ENCODE data around the gene LY6G5C.

The LY6G5C gene, protein sequence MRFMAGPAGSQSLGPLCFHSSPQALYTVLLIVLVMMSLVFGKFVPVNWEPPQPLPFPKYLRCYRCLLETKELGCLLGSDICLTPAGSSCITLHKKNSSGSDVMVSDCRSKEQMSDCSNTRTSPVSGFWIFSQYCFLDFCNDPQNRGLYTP

DNA sequence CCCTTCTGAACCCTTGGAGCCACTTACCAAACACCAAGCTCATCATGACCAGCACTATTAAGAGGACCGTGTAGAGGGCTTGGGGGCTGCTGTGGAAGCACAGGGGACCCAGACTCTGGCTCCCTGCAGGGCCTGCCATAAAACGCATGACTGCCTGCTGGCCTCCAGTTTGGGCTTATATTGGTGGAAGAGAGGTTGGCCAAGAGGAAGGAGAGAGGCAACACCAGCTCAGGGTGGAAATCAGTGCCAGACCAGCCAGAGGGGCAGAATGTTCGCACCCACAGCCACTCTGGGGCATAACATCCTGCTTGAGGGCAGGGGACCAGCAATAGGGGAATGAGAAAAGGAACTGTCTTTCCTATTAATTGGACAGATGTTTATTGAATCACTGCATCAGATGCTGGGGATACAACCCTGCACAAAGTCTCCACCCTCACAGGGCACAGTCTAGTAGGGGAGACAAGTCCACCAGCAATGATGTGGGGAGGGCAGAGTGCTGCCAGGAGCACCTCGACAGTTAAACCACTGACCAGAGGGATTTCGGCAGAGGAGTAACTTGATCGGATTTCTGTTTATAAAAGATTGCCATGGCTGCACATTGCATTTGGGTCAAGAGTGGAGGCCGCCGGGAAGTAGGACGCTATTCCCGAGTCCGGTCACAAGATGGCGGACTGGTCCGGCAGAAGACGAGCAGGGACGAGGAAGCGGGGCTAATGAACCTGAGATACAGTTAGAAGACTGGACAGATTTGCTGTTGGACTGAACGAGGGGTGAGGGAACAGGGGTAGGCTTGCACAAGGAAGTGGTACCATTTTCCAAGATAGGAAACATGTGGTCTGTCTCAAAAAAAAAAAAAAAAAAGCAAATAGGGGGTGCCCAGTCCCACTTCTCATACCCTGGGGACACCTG is at the start of gene LY6G5C:
Gene LY6G5C (minus strand): TSS at position 842 of the 909 bp plus-strand sequence. CDS start 694 bp downstream, at position 148.
- DNase-seq (ENCODE audit: low spot score) = peak; percentile 91

DNA sequence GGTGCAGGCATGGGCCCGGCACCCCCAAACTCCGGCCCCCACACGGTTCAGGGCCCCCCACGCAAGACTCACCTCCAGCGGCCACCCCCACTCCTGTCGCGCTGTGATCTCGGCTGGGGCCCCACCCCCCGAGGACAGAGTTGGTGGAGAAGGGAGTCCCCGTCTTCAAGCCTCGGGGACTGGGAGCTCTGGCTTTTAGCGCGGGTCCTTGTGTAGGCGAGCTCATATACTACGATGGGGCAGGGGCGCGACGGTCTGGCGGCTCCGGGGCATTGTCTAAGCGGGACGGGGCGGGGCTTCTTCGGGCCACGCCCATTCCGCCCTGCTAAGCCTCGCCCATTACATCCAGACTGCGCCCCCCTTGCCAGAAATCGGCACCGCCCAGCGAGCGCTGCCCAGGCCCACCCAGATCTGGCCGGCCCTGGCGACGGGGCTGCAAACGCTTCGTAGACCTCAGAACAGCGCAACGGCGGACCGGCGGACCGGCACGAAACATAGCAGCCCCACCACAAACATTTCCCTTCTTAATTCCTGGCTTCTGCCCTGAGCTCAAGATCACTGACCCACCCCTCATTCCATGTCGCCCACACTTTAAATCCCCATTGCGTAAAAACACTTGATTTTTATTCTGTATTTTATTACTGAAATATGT is 49.2 kb upstream of the LY6G5C start:
- peak; percentile 94 for DNase-seq (ENCODE audit: low spot score)

DNA sequence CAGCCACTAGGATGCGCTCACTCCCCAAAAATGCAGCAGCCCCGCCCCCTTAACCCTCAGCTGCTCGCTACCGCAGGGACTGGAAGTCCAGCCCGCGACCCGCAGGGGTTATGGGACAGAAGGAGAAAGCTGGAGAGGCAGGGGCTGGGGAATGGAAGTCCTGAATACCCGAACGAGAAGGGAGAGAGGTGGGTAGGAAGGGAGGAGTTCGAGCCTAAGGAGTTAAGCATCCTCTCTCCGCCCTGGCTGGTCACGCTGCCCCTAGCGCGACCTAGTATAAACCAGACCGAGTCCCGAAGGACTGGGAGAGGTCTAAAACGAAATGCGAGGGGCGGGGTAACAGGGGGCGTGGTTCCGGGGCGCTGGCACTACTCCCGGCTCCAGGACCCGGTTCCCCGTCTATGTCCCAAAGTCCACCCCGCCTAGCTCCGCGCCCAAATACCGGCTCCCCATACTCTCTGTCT is 48.7 kb upstream of the LY6G5C start:
- peak; percentile 95 for DNase-seq (ENCODE audit: low spot score)

DNA sequence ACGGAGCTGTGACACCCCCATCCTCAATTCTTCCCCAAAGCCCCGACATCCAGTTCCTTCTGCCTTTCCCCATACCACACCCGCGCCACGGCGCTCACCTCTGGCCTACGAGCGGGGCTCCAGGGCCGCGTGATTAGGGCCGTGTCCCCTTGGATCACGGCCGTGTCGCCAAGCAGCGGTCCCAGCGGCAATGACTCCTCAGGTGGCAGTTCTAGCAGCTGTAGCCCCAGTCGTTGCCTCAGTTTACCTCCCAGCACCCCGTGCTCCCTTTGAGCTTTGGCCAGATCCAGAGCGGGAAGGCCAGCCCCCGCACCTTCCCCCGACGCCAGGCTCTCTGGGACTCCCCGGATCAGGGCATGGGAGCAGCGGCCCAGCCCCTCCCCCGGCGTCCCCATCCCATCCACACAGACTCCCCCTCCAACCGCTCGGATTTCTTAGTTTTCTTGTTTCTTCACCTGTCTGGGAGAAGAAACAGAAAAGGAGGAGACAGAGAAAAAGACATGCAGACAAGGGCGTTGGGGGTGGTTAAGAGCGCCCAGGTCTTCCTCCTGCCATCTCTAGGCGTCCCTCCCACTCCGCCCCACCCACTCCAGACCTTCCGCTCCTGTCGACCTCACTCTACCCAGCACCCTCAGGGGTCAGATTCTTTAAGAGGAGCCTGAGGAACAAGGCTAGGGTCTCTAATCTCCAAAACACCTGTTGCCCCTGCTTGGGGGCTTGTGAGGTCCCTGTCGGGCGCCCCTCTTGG is 48.1 kb upstream of the LY6G5C start, which contains the start of gene DDAH2:
Gene DDAH2 (minus strand): TSS at position 533 of the 748 bp plus-strand sequence. CDS start 138 bp downstream, at position 395.
- no peak for DNase-seq (ENCODE audit: low spot score)

DNA sequence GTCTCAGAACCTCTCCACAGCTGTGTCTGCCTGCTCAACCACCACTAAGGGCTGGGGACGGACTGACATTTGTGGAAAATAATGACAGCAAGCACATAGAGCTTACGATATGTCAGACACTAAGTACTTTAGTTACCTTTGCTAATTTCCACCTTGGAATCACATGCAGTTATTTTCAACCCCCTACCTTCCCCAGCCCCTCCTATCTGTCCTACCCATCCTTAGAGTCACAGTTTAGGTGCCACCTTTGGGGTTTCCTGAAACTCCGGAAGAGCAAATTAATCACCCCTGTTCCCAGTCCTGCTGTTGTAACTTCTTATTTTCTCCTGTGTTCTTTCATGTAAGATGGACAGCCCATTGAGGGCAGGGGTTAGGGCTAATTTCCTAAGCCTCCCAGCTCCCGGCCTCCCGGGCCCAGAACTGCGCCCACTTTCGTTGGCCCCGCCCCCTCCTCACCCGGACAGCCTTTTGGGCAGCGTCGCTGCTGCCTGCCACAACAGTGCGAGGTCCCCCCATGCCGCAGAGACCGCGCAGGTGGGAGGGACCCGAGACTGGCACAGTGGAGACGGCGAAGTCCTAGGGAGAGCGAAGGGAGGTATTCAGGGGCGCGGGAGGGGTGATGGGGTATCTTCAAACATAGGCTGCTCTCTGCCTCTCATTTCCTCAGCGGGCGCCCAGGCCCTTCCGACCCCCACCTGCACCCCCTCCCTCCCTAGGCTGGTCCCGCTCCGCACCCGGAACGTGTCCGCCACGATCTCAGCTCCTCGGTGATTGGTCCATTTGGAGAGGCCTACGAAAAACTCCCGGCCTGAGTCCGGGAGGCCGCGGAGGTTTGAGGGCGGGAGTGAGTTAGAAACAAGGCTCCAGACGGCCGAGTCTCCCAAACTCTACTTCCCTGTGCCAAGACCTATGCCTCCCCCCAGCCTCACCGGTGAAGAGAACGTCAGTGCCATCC is 47.1 kb upstream of the LY6G5C start:
- DNase-seq (ENCODE audit: low spot score) = no peak

DNA sequence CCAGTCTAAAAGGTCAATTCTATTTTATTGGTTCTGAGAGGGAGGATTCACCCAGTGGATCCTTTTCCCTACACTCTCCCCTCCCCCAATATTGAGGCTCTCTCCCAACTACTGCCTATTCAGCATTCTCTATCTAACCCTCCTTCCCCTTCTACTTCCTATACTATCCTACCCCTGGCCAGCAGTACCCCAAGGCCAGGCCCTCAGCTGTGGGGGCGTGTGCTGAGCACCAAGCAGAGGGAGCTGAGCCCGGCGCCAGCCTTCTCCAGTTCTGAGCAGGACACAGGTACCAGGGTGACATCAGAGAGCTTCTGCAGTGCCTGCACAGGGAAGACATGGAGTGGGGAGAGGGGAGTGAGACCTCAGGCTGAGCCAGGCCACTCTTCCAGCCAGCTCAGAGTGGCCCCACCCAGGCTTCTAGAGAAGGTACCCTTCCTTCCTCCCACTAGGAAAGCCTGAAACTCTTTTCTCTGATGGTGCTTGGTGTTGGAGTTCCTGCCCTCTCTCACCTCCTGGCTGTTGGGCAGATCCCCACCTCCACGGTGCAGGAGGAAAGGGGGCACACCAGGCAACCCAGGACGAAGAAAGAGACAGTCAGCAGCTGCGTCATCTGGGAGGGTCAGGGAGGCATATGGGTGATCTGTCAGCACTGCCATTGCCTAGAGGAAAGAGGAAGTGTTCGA is 46.3 kb upstream of the LY6G5C start:
- DNase-seq (ENCODE audit: low spot score) = no peak

DNA sequence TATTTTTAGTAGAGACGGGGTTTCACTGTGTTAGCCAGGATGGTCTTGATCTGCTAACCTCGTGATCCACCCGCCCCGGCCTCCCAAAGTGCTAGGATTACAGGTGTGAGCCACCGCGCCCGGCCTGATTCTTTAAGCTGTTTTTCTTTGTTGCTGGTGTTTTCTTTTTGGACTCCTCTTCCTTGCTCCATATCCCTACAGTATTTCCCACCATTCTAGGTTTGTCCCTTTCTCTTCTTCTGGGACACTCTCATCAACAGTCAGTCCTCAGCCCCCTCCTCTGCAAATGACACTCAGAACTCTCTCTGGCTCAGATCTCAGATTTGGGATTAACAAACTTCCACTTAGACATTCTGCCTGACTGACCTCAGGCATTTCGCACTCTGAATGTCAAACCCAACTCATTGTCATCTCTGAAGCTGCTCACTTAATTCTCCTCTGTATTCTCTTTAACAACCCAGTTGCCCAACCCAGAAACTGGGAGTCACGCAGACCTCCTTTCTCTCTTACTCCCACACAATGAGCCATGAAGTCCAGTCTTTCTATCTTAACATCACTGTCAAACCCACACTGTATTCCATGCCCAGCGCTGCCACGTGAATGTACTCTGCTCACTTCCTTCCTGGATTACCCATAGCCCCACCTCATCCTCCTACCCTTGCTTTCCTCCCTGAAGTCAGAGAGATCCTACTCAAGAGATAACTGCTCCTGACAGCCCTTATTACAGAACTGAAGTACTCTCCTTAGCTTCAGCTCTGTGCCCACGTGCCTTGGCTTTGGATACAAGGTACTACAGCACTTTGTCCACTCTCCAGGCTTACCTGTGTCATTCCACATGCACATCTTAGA is 44.9 kb upstream of the LY6G5C start:
- no peak for DNase-seq (ENCODE audit: low spot score)

DNA sequence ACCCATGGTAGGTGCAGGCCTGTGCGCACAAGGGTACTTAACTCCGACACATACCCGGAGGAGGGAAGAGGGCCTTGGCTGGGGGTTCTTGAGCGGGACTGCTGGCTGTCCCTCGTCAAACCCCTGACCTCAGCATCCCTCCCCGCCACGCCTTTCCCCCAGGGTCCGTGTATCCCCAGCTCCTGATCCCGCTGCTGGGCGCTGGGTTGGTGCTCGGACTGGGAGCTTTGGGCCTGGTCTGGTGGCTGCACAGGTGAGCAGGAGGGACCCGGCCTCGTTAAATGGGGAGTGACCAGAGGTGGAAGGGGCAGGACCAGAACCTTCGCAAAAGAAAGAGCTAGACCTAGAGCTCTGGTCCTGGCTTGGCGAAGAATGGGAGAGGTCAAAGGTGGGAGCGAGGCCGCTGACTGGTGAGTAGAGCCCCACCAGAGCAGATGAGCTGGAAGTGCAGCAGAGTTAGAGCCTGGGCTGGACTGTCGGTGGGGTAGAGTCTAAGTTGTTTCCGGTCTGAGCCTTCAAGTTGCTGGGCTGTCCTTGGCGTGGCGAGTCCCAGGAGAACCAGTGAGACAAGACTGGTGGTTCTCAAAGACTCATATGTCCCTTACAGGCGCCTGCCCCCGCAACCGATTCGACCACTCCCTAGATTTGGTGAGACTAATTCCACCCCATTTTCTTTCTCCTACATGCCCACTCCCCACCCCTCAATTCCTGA is 43.3 kb upstream of the LY6G5C start:
- no peak for DNase-seq (ENCODE audit: low spot score)

DNA sequence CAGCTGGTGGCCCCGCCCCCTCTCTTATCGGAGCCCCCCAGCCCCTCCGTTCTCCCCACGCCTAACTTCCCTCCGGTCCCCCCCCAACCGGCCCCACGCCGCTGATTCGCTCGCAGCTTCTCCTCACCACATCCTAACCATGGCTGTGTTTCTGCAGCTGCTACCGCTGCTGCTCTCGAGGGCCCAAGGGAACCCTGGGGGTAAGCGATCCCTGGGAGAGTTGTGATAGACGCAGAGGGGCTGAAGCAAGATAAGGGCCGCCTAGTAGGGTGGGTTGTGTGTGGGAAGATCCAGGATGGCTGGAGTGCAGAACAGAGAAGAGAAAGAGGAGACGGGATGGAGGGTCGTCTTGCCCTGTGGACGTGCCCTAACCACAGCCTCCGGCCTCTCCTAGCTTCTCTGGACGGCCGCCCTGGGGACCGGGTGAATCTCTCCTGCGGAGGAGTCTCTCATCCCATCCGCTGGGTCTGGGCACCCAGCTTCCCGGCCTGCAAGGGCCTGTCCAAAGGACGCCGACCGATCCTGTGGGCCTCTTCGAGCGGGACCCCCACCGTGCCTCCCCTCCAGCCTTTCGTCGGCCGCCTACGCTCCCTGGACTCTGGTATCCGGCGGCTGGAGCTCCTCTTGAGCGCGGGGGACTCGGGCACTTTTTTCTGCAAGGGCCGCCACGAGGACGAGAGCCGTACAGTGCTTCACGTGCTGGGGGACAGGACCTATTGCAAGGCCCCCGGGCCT is 42.5 kb upstream of the LY6G5C start, which contains the start of gene MPIG6B:
Gene MPIG6B (plus strand): TSS at position 129 of the 735 bp plus-strand sequence. CDS start 11 bp downstream, at position 140.
- DNase-seq (ENCODE audit: low spot score) = no peak

DNA sequence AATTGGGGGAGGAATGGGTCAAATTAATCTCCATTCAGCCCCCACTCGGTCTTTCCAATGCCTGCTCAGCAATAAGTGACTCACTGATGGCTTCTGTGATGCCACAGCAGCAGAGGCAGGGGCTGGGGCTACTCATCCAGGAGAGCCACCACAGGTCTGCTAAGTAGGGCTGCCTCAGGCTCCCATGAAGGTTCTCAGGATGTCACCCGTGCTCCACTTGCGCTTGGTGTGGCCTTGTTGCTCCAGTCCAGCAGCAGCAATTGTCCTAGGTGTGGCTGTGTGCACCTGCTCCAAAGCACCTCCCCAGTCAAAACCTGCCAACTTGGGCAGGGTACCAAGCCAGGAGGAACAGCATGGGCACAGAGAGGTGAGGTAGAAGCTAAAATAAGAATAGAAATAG is 41.3 kb upstream of the LY6G5C start:
- DNase-seq (ENCODE audit: low spot score) = no peak

DNA sequence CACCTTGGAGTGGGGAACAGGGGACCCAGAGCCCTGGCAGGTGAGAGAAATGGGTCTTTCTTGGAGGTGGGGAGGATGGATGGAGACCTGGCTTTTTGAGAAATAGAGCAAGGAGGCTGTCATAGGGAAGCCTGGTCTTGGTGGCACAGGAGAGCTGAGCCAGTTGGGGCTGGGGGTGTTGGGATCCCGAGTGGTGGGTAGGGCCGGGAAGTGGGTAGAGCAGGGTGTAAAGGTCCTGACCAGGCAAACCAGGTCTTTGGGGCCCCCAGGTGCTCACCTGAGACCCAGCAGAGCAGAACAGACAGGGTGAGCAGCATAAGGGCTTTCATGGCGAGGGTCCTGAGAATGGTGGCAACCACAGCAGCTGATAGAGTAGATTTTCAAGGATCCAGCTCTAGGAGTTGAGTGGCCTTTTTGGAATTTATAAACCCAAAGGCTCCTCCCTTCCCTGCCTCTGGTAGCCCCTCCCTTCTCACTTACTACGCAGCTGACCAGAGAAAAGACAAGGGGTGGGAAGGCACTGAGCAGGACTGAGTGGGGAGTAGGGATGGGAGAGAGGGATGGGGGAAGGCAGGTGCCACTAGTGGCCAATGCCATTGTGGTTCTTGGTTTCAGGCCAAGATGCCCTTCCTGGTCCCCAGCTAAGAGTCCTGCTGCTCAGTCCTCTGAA is 40.6 kb upstream of the LY6G5C start, which contains the start of gene LY6G6C:
Gene LY6G6C (minus strand): TSS at position 396 of the 670 bp plus-strand sequence. CDS start 67 bp downstream, at position 329.
- no peak for DNase-seq (ENCODE audit: low spot score)

DNA sequence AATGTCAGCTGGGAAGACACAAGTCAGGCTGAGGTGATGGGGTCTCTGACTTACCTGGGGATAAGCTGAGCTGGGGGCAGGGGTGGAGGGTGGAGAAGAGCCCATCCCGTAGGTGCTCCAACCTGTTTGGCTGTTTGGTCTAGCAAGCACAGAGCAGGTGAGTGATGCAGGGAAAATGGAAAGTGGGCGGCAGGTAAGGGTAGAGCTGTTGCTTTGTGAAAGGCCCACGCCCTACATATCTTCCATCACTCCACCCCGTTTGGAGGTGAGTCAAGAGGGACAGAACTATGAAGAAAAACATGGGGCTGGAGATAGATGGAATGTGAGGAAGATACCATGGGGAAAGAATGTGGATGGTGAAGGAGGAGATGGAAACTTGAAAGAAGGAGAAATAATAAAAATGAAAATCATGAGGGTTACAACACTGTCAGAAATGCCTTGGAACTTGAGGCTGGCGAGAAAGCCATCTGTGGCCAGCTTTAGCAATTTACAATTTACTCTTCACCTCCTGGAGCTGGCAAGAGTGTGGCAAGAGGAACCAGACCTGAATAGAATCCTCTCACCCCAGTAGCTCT is 39.4 kb upstream of the LY6G5C start:
- no peak for DNase-seq (ENCODE audit: low spot score)

DNA sequence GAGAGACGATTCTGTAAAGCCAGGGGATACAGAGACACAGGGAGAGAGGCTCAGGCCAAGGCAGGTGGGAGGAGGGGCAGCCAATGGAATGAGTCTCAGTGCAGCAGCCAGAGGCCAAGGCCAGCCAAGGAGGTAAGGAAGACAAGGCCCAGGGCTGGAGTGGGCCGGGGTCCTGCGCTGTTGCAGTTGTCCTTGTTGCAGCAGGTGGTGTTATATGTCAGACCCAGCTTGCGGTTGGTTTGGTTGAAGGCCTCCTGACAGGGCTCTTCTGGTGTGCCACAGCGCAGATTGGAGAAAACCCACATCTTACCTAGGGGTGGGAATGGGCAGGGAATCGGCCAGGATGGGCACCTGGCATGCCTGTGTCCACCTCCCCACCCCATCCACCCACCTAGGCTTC is 38.1 kb upstream of the LY6G5C start:
- no peak for DNase-seq (ENCODE audit: low spot score)

DNA sequence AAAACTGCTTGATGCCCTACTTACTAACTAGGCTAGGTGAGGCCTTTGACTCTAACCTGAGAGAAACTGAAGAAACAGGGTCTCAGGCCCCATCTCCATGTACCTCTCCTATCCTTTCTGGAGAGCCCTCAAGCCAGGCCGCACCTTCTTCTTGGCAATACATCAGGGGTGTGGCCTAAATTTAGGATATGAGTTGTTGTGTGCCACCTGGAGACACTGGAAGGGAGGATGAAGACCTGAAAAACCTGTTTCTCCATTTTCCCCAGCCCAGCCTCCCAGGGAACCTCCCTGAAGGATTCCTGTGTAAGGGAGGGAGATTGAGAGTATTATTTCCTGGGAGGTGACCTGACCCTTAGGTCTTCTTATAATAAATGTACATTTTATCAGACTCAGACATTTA is 37.4 kb upstream of the LY6G5C start:
- no peak for DNase-seq (ENCODE audit: low spot score)

DNA sequence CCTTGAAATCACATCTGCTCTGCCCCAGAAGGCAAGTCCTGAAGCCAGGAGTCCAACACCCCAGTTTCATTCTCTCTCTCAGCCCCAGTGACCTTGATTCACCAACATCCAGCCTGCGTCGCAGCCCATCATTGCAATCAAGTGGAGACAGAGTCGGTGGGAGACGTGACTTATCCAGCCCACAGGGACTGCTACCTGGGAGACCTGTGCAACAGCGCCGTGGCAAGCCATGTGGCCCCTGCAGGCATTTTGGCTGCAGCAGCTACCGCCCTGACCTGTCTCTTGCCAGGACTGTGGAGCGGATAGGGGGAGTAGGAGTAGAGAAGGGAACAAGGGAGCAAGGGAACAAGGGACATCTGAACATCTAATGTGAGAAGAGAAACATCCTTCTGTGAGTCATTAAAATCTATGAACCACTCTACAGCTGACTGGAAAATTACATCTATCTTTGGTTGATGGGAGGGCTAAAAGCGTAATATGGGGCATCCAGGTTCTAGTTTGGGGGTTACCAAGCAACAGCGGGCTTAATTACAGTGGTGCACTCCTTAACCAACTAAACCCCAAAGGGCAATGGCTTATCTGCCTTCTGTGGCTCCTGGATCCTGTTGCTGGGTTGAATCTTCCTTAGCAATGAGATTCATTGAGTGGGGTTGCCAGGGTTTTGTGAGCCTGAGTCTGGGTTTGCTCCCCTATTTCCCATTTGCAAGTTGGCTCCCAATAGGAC is 36.8 kb upstream of the LY6G5C start:
- no peak for DNase-seq (ENCODE audit: low spot score)

Data from AG20443 (cell line).